ENCODE measurements around the gene LONRF2. TPM values are rescaled to one million over a fixed set of nuclear protein-coding genes. Genes with fewer than 3 reads are reported as not detected.

Gene LONRF2
- total RNA-seq, 2 experiments from 2014 or later: 0.06 to 0.08 TPM

DNA sequence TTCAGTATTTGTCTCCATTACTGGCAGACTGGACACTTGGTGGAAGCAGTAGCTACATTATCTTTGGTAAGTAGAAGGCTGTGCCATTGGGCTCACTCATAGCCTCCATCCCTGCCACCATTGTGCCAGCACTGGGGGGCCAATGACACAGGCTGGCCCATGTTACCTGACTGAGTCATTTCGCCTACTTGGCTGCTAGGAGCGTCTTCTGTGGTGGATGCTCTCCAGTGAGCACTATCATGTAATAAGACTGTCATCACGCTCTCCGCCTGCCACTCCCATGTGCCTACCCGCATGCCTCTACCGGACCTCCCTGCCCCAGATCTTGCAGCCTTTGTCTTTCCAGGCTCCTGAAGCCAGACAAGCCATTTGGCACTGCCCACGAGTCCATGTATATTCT, 56.2 kb downstream of the LONRF2 start:
- no peak for DNase-seq
- TF ChIP-seq, protein P1, sequence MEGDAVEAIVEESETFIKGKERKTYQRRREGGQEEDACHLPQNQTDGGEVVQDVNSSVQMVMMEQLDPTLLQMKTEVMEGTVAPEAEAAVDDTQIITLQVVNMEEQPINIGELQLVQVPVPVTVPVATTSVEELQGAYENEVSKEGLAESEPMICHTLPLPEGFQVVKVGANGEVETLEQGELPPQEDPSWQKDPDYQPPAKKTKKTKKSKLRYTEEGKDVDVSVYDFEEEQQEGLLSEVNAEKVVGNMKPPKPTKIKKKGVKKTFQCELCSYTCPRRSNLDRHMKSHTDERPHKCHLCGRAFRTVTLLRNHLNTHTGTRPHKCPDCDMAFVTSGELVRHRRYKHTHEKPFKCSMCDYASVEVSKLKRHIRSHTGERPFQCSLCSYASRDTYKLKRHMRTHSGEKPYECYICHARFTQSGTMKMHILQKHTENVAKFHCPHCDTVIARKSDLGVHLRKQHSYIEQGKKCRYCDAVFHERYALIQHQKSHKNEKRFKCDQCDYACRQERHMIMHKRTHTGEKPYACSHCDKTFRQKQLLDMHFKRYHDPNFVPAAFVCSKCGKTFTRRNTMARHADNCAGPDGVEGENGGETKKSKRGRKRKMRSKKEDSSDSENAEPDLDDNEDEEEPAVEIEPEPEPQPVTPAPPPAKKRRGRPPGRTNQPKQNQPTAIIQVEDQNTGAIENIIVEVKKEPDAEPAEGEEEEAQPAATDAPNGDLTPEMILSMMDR (IDR thresholded peaks at IDR 0.05): no peak
- H3K4me3 ChIP-seq (ENCODE audit: low read length): no peak overlapping the region
- no peaks in the 10 kb centered on the region for H3K4me1 Mint-ChIP-seq (ENCODE audit: low read depth)
- no peak overlapping the region for H3K27ac ChIP-seq (ENCODE audit: low read depth in 1 of 2, low read length in 2 of 2)
- H3K27me3 ChIP-seq (ENCODE audit: control insufficient read depth in 1 of 2, insufficient read depth in 2 of 2, low read length in 2 of 2): no peaks in the 10 kb centered on the region
- H3K27ac Mint-ChIP-seq: no peak overlapping the region
- H3K36me3 ChIP-seq (ENCODE audit: insufficient read depth, low read length): no peaks in the 10 kb centered on the region
- H3K9me3 ChIP-seq (ENCODE audit: control insufficient read depth in 1 of 2, insufficient read depth in 1 of 2, low read length in 2 of 2): no peaks in the 10 kb centered on the region
- no peak for ATAC-seq (ENCODE audit: poor library complexity)
- no peaks in the 10 kb centered on the region for H3K4me1 ChIP-seq (ENCODE audit: insufficient read depth, low read length)
- no peak overlapping the region for H3K4me3 Mint-ChIP-seq
- no peaks in the 10 kb centered on the region for H3K27me3 Mint-ChIP-seq
- intact Hi-C loops (cut with DNase I, micrococcal nuclease): loop anchor here in 1 of 2 experiments (10.0 kb wide), 1 partner anchor 939 kb away; no protein-coding TSS in a partner anchor
- ChIA-PET CTCF (no interaction called here), POLR2A (no interaction called here)
- no peaks in the 10 kb centered on the region for H3K9me3 Mint-ChIP-seq
- H3K36me3 Mint-ChIP-seq (ENCODE audit: low read depth): no peaks in the 10 kb centered on the region

DNA sequence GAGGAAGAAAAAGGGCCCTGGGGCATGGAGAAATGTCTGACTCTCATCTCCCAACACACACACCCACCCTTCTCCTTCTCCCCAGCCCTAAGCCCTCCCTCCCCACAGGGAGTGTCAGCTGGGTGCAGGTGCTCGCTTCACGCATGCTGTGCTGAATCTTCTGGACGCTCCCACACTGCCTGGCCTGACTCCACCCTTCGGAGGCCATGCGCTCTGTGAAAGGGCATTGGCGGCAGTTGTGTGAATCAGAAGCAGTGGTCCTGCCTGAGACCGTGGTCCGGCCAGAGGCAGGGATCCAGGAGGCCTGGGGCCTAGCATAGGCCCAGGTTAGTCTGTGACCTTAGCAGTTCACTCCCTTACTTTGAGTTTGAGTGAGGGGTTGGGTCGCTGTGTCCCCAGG, 57.1 kb downstream of the LONRF2 start:
- intact Hi-C loops (cut with DNase I, micrococcal nuclease): loop anchor here in 1 of 2 experiments (10.0 kb wide), 1 partner anchor 940 kb away; no protein-coding TSS in a partner anchor
- H3K9me3 Mint-ChIP-seq: no peaks in the 10 kb centered on the region
- H3K27ac Mint-ChIP-seq: no peak overlapping the region
- no peaks in the 10 kb centered on the region for H3K36me3 Mint-ChIP-seq (ENCODE audit: low read depth)
- POLR2A ChIA-PET: no interaction called here
- Histone ChIP-seq H3K4me3 (ENCODE audit: low read length) (no peak overlapping the region), H3K4me1 (ENCODE audit: insufficient read depth, low read length) (no peaks in the 10 kb centered on the region), H3K27ac (ENCODE audit: low read depth in 1 of 2, low read length in 2 of 2) (no peak overlapping the region), H3K36me3 (ENCODE audit: insufficient read depth, low read length) (no peaks in the 10 kb centered on the region), H3K27me3 (ENCODE audit: control insufficient read depth in 1 of 2, insufficient read depth in 2 of 2, low read length in 2 of 2) (no peaks in the 10 kb centered on the region), H3K9me3 (ENCODE audit: control insufficient read depth in 1 of 2, insufficient read depth in 1 of 2, low read length in 2 of 2) (no peaks in the 10 kb centered on the region)
- no peaks in the 10 kb centered on the region for H3K4me1 Mint-ChIP-seq (ENCODE audit: low read depth)
- CTCF ChIA-PET: no interaction called here
- H3K27me3 Mint-ChIP-seq: no peaks in the 10 kb centered on the region
- no peak overlapping the region for H3K4me3 Mint-ChIP-seq
- DNase-seq (no peak), ATAC-seq (ENCODE audit: poor library complexity) (no peak)
- TF ChIP-seq, protein P1 (IDR thresholded peaks at IDR 0.05): no peak

DNA sequence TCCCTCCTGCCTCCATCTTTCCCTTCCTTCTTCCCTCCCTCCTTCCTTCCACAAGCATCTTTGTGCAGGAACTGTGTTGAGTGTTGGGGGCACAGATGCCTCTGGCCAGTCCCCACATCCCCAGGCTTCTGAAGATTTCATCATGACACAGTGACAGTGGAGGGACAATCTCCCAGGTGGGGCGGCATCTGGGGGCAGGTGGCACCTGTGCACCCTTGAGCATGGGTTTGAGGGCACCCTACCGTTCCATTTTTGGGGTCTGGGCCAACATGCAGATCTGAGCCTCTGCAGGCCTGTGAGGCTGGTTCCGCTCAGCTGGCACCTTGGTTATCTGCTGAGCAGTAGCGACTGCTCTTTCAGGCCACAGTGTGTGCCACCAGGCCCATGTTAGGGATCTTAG, 57.6 kb downstream of the LONRF2 start:
- H3K9me3 Mint-ChIP-seq: no peaks in the 10 kb centered on the region
- intact Hi-C loops (cut with DNase I, micrococcal nuclease): loop anchor here (5.0 to 10.0 kb wide), 4 partner anchors 707 to 940 kb away; no protein-coding TSS in a partner anchor

More for the DNA sequence above, 57.6 kb downstream of the LONRF2 start:
- H3K4me1 Mint-ChIP-seq (ENCODE audit: low read depth): no peaks in the 10 kb centered on the region
- DNase-seq (no peak), ATAC-seq (ENCODE audit: poor library complexity) (no peak)
- POLR2A ChIA-PET: no interaction called here
- H3K27ac Mint-ChIP-seq: no peak overlapping the region
- H3K4me1 ChIP-seq (ENCODE audit: insufficient read depth, low read length): no peaks in the 10 kb centered on the region
- TF ChIP-seq, protein P1 (IDR thresholded peaks at IDR 0.05): no peak
- no peak overlapping the region for H3K4me3 ChIP-seq (ENCODE audit: low read length)
- H3K36me3 ChIP-seq (ENCODE audit: insufficient read depth, low read length): no peaks in the 10 kb centered on the region
- H3K4me3 Mint-ChIP-seq: no peak overlapping the region
- H3K27me3 ChIP-seq (ENCODE audit: control insufficient read depth in 1 of 2, insufficient read depth in 2 of 2, low read length in 2 of 2): no peaks in the 10 kb centered on the region
- H3K27ac ChIP-seq (ENCODE audit: low read depth in 1 of 2, low read length in 2 of 2): no peak overlapping the region
- CTCF ChIA-PET: no interaction called here
- no peaks in the 10 kb centered on the region for H3K27me3 Mint-ChIP-seq
- no peaks in the 10 kb centered on the region for H3K9me3 ChIP-seq (ENCODE audit: control insufficient read depth in 1 of 2, insufficient read depth in 1 of 2, low read length in 2 of 2)
- H3K36me3 Mint-ChIP-seq (ENCODE audit: low read depth): no peaks in the 10 kb centered on the region

Data from CD4-positive, alpha-beta T cell (primary cell).